Mammary epithelial cell (primary cell): ENCODE measurements around the gene CHD9.

Experiments used
- CTCF ChIP-seq, 2 donors: IDR thresholded peaks in 1 of 2; conservative IDR thresholded peaks in 1 of 2; 2 replicates each; pipeline ENCODE4 v1.5.1; 2011 to 2012; ENCODE audit warnings: inconsistent platforms in 2 of 2, low read length in 2 of 2, mild to moderate bottlenecking in 2 of 2, control low read depth in 1 of 2, low read depth in 1 of 2; ENCODE audit not compliant: insufficient read depth in 1 of 2; ENCODE audit errors: extremely low read depth in 1 of 2
- EZH2 ChIP-seq: IDR thresholded peaks from 2 replicates; pipeline ENCODE4 v1.6.1; 2012; ENCODE audit warnings: low read length, inconsistent platforms, borderline replicate concordance

GRCh38 chr16:53103811-53104210 is 49.0 kb downstream of the CHD9 start:
- TF ChIP-seq CTCF (conservative IDR thresholded peaks at IDR 0.05 in 1 of 2, IDR thresholded peaks at IDR 0.05 in 1 of 2; ENCODE audit: extremely low read depth in 1 of 2, insufficient read depth in 1 of 2, low read depth in 1 of 2, low read length in 2 of 2) (no peak), EZH2 (no peak)
